SK-N-MC (cell line): ENCODE measurements around the gene FLRT1.

Source experiments
- EZH2 ChIP-seq: fragments of 200-600 bp; sonication (generic); IDR thresholded peaks from one replicate; pipeline ENCODE4 v1.6.1; 2017; ENCODE audit warnings: antibody characterized with exemption
- POLR2AphosphoS5 ChIP-seq: IDR thresholded peaks from 2 replicates; pipeline ENCODE4 v1.6.1; 2012; ENCODE audit warnings: mild to moderate bottlenecking, low read depth, low read length, borderline replicate concordance

- TF ChIP-seq EZH2 (no peak), POLR2AphosphoS5 (no peak)
Observed at GRCh38 chr11:64042301-64042700, 6.6 kb downstream of the FLRT1 start.
